ENCODE measurements around the gene SCYGR2.

DNA sequence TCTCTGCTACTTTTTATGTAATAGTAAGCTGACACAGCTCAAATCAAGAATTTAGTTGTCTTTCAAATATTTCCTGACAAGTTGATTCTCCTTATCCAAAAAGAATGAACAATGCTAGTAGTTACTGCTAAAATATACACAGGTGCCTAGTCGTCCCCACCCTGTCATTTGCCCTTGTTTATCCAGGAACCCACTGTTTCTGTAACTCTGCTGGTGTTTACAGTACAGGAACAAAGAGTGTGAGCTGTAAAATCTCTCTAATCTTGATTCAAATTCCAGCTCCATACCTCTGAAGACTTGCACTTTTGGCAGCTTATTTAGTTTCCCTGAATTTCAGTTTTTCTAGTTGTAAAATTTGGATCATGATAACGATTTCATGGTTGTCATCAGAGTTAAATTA, 21.1 kb upstream of the SCYGR2 start:
- TF ChIP-seq CTCF (IDR thresholded peaks at IDR 0.05) (no peak), POLR2AphosphoS5 (IDR thresholded peaks at IDR 0.05; ENCODE audit: insufficient read depth in 1 of 2, low read depth in 1 of 2) (no peak)

Measured in vagina (tissue), 2 donors.